HL-60/S4 treated with phorbol 12-myristate 13-acetate at 8.2 ng/mL for 4 days and 3 days (cell line): Measurements from ENCODE around the gene ARHGAP24.

ENCODE experiments used
- in situ Hi-C: fragments of 300-500 bp; cut with MboI; formaldehyde crosslinking; loops from 2 replicates; pipeline ENCODE4 v1.15.0; 2022; ENCODE audit warnings: low sequenced_read_pairs

The ARHGAP24 gene

DNA sequence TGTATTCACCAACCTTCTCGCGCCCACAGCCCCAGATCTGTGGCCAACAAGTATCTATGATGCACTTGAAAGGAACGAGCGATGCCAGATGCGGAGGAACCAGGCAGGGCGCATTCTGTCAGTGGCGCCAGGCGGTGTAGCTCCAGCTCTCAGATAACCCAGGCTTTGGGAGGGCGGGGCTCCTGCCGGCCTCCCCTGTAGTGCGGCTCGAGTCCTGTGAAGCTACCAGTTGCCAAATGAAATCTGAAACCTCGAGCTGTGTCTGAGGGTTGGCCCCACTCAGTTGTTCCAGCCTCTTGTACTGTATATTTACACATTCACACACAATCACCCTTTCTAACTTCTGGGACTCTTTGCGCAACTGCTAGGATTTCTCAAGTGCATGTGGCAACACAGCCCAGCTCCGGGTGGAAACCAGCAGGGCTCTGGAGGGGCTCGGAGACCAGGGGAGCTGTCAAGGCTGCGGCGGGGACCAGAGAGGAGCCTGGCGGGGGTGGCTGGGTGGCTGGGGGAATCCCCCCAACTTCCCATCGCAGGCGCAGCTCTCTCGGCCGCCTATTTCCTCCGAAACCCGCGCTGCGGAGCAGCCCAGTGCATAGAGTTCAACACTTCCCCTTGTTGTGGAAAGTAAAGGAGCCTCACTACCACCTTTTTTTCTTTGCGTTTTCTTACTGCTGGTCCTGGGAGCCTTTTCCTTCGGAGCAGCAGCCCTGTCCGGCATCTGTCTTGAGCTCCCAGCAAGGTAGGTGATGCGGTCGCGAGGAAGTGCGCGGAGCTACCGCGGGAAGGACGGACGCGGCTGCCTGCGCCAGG lies at the start of gene ARHGAP24:
Gene ARHGAP24 (plus strand): TSS at position 333 of the 813 bp plus-strand sequence.
- in situ Hi-C loops, result no loop called here

DNA sequence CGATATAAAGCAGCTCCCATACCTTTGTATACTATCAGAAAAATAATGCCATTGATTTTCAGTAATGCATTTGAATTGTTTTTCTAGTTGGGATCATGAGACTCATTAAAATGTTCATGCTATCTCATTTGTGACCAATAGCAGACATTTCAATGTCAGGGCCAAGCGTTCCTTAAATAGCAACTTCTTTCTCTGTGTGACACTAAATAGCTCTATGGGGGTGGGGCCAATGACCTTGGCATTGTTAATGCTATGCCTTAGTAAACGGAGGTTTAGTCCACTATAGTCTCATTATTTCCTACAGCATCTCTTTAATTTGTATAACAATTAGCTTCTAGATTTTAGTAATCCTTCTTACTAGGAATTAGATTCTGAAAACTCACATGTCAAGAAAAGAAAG lies 48.6 kb upstream of the ARHGAP24 start:
- in situ Hi-C loops, result no loop called here

DNA sequence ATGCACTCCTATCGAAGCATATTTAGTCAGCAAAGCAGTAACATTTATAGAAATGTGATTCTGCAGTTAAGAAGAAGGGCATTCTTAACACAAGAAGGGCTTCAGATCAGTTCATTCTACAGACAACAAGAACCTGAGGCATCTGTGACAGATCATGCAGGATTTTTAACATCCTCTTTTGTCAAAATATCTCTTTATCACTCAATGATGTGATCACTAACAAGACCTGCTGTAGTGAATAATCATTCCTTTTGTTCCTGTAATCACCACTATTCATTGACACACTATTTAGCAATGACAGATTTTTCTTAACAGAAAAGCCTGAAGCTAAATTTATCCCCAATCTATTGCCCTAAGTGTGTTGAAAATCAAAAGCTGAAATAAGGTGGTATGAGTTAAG lies 47.8 kb upstream of the ARHGAP24 start:
- in situ Hi-C loops, result no loop called here

DNA sequence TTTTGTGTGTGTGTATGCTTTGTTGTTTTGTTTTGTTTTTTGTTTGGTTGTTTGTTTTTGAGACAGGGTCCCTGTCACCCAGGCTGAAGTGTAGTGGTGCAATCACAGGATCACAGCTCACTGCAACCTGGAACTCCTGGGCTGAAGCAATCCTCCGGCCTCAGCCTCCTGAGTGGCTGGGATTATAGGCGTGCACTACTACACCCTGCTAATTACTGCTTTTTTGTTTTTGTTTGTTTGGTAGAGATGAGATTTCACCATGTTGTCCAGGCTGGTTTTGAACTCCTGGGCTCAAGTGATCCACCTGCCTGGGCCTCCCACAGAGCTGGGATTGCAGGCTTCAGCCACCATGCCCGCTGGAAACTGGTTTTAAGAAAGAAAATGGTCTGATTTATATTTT lies 44.7 kb upstream of the ARHGAP24 start:
- in situ Hi-C loops, result no loop called here

DNA sequence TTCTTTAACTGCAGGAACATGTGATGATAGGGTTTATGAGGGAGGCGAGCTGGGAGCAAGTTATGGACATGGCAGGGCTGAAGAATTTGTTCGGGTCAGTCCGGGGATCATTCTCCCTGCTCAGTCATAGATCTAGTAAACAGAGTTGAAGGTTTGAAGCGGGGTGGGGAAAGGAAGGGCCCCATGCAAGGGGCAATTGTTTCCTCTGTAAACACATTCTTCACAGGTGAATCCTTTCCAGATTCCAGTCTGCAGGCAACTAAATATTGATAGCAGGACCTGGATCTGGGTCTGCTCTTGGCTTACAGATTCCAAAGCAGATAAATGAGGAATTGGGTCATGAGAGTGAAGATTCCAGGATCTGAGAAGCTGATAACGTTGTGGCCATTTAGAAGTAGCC lies 44.3 kb upstream of the ARHGAP24 start:
- in situ Hi-C loops, result no loop called here

DNA sequence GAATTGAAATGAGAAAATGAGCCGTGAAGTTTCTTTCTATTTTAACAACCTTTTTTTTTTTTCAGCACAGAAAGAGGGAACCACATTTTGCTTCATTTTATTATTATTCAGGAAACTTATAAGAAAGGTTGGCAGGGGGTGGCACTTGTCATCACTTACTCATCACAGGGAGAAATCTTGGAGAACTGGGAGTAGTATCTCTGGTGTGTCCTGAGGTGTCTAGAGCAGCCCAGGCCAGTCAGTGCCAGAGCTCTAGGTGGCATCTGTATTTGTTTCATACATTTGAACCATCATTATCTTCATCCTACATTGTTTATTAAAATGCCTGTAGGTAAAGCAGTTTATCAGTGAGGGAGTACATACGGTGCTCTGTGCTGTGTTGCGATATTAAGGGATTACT lies 43.8 kb upstream of the ARHGAP24 start:
- in situ Hi-C loops, result no loop called here

DNA sequence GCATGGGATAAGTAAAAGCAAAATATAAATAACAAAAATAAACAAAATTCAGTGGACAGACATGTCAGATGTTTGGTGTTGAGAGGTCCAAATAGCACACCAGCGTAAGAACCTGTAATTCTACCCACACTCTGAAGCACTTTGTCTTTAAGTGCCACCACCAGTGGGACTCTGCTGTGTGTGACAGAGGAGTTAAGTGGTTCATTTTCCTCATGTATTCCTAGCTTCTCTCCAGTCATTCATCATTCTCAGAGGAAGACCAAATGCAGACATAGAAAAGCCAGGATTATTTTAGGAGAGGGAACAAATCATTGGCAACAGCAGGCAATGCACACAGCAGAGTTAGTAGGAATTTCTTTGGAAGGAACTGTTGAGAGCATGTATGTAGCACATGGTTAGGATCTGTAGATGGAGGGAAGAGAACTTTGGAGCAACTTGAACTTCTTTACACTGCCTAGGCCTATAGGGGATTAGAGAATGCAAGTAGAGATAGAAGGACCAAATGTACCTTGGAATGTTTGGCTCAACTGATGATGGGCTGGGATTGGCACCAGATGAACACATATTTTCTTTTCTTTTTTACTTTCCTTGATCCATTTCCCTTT lies 43.0 kb upstream of the ARHGAP24 start:
- in situ Hi-C loops, result no loop called here

DNA sequence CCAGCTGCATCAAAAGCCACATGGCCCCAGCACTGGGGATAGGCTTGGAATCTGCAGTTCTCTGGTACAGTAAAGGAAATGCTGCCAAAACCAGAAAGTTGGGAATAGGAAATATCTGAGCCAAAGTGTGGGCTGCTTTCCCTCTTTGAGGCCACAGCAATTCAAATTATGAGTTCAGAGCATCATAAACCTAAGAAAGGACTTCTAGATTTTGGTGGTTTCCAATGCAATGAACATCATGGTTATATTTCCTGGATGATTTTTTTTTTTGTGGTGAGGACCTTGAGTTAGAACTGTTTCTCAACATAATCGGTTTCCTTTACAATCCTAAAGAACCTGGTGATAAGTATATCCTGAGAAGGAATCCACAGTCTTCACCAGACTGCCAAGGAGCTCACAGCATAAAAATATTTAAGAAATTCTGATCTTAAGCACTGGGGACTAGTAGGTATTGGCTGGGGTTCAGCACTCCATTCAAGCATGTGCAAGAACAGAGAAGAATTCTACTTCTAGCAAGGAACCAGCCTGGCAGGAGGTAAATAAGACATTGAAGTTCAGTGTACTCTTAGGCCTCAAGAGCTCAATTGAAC lies 29.8 kb upstream of the ARHGAP24 start:
- in situ Hi-C loops, result no loop called here

DNA sequence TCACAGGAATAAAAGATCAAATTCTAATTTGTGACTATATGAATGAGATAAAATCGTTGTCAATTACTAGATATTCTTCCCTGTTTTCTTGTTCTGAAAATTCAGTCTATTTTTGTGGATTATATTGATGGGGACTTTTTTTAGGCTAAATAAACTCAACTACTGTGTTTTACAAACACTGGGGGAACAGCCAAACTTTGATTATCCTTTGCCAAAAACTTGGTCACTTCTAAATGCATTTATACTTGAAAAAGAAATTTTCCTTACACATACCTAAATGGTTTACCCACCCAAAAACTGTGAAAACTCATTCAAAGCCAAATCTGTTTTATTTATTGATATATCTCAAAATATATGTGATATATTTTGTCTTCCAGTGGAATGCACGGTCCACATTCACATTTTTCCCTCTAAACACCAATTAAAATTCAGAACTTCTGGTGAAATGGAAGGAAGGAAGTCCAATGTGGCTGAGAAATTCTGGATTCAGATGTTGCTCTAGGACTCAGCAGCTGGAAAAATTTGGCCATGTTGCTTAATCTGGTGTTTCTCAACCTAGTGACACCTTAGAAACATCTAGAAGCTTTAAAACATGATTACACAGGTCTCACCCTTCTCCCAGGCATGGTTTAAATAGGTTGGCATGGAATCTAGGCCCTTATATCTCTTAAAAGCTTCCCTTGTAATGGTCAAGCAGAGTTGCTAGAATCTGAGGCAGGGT lies 28.6 kb upstream of the ARHGAP24 start:
- in situ Hi-C loops, result no loop called here

DNA sequence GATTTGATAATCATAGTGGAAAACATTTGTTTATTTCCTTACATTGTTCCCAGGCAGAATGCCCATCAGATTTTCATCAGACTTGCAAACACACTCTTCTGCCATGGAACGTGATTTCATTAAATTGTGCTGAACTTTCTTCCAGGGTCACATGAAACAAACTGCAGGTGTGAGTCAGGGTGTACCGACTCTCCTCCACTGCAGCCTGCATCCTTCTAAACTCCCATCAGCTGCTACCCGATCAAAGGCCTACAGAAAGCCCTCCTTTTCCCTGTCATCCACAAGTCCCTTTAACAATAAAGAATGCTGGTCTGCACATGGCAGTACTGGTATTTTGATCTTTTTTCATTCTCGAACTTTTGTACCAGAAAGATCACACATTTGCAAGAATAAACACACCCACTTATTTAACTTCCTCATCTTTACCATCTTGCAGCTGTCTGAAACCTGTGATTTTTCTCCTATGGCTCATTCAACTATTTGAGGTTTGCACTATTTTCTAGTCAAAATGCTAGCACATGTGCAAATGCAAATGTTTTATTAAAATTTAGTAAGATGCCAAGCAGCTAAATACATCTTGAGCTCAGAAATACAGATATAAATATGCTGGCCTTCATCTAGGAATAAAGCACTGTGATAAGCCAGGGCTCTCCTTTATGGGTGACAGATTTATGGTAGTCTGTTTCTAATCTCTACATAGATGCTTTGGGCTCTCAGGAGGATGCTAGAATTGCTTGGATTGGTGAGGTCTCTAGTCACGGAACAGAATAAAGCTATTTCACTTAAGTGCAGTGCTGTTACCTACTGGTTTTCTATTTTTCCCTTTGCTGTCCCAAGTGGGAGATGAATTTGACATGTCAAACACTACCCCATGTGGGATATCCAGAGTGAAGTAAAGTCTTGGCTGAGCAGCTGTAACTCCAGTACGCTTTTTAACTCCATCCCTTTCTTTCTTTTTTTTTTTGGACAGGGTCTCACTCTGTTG lies 25.8 kb upstream of the ARHGAP24 start:
- in situ Hi-C loops, result no loop called here

DNA sequence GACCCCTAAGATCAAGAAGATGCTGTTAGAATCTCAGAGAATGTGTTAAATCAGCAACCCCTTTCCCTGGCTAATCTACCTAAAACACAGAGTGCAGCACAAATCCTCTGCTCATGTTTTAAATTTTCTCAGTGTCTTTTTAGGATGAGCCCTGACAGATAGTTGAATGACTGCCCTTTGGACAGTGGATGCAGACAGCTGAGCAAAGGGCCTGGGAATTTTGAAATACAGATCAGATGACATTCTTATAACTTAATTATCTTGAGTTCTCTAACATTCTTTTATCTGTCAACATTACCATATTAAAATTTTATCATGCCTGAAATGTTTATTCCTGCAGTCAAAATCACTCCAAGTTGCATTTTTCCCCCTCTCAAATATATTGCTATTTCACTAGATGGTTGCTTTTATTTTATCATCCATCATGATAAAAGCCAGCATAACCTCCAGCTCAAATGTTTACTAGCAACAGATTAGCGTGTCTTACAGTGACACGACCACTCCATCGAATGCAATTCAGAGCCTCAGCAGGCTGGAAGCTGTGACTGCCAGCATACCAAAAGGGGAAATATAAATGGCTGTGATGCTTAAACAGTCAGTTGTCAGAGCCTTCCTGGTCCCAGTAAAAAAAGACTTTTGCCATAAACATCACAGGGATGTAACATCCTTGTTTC lies 22.8 kb upstream of the ARHGAP24 start:
- in situ Hi-C loops, result no loop called here

DNA sequence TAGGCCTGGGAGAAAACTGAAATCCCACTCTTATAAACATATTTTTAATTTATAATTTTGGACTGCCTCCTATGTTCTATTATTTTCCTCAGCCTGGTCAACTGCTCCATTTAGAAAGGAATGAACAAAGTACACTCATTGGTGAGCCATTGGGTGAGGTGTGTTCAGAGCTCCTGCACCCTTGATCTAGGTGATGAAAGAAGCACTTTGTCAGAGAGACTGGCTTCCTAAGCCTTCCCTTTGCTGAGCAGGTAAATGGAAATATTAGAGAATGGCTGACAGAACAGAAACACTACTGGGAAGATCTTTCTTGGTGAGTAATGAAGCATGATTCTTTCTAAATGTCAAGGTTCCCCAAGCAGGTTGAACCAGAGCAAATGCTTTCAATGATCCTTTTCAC lies 19.0 kb upstream of the ARHGAP24 start:
- in situ Hi-C loops, result no loop called here

DNA sequence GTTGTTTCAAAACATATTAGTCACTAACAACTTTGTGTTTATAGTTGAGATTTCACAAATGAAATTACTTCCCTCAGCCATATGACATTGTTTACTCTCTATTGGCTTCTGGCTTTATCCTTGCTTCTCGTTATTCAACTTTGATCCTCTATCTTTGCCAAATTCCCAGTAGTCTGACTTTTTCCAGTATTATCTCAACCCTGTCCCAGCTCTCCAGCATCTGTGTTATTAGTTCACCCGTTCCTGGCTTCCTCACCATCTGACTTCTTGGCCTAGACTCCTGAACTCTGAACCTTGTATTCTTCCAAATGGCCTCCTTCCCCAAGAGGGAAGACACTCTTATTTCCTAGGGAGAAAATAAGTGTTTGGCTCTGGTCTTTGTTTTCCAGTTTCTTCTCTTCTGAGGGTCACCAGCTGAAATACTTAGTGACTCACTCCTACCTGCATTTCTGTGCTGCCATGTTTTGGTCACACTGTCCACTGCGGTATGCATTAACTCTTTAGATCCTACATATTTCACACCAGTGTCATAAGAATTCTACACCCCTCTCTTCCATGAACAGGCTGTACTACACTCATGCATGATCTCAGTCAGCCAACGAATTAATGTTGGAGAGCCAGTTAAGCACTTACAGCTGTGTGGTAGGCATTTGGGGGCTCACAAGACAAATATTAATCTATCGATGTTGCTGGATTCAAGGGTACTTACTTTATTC lies 17.0 kb upstream of the ARHGAP24 start:
- in situ Hi-C loops, result no loop called here

DNA sequence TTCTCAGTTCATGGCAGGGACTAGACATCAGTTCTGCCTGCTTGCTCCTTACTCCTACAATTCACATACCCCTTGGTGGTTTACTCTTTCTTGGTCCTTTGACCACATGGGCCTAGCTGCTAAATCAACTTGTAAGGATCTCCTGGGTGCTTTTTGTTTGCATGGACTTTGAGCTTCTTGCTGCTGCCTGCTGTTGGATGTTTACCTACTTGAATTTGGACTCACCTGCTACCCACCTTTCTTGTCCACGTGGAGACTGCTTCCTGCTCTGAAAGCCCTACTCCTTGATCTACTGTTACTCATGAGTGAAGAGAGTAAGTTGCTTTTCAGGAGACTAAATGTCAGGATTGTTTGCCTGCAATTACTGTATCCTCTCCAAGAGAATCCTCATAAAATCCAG lies 15.2 kb upstream of the ARHGAP24 start:
- in situ Hi-C loops, result no loop called here

DNA sequence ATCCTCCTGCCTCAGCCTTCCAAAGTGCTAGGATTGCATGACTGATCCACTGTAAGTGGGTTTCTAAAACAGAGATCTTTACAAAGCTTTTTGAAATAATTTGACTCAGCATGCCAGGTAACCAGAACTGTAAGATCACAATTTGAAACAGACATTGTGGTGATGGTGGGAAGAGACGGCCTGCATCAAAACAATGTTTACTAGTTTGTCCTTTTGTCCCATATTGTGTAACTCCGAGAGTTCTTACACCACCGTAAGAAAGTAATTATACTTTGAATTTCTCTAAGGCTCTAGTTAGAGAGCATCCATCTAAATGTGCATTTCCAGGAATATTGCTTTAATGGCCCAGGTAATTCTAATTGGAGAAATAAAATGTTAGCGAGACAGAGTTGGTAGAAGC lies 594 bp upstream of the ARHGAP24 start:
- in situ Hi-C loops, result no loop called here

DNA sequence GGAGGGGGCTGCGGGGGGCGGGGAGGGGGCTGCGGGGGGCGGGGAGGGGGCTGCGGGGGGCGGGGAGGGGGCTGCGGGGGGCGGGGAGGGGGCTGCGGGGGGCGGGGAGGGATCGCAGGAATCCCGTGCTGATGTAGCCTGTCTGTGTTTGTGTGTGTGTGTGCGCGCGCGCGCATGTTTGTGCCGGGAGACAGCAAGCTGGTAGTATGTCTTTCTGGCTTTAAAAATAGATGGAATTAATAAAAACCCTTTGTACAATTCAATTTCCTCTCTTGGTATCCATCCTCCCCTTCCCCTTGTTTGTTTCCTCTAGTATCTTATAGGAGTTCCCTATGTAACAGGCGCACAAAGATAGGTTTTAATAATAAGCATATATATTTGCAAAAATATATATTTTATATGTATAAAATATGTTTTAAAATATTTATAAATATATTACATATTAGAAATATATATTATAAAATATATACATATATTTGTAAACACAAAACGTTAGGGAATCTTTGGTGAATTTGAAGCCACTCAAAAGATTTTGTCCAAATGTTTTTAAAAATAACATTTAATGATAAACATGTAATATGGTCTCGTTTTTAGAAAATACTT lies 782 bp downstream of the ARHGAP24 start:
- in situ Hi-C loops, result no loop called here

DNA sequence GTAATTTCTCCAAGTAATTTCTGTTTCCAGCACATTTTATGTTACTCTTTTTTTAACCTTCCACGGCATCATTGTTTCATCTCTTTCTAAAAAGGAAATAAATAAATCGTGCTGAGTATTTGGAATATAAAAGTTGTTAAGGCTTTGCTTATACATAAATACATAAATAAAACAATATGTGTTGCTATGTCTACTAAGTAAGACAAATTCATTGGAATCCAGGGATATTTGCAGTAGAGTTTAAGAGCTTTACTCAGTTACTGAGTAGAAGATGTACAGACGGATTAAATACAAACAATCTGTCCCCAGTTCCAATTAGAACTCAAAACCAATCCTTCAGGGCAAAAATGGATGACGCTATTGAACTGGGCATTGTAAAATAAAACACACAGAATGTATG lies 1.4 kb downstream of the ARHGAP24 start:
- in situ Hi-C loops, result no loop called here

DNA sequence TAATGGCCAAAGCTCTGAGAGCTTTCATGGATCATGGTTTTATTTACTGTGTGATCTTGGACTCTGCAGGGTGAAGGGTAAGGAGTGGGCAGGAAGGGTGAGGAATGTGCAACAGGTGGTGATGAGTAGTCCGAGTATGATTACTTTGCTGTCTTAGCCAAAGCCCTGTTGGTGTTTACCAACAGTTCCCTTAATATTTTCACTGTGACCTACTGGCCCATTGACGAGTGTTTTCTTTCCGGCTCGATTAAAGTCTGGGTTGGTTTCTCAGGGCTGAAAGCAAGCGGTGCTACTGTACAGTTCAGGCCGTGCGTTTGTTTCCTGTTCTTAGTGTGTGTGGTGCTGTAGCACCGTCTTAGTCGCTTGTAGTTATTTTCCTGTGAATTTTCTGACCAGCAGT lies 2.6 kb downstream of the ARHGAP24 start:
- in situ Hi-C loops, result no loop called here

DNA sequence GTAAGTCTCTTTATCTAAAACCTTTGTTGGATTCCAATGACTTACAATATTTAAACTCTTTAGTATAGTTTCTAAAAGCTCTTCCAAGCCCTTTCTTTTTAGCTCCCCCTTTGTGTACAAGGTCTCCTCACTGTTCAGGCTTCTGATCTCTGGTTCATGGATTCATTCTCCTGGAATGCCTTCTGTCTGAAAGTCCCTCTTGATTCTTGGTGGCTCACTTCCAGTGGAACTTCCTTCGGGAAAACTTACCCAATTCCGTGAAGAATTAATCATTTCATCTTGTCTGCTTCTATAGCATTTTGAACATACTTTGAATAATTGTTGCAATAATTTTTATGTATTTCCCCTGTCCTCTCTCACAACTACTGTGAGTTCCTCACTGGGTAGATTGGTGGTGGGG lies 3.6 kb downstream of the ARHGAP24 start:
- in situ Hi-C loops, result no loop called here
